ENCODE data around the gene ECM1.

Gene ECM1

GRCh38 chr1:150512846-150513245 lies 4.9 kb downstream of the ECM1 start:
- DNase-seq (ENCODE audit: low spot score), result no peak

- no peak for DNase-seq (ENCODE audit: low spot score)
Observed at GRCh38 chr1:150513351-150513791, 5.5 kb downstream of the ECM1 start.

GRCh38 chr1:150514260-150514659 lies 6.4 kb downstream of the ECM1 start:
- DNase-seq (ENCODE audit: low spot score), result no peak

- DNase-seq (ENCODE audit: low spot score), result no peak
Observed at GRCh38 chr1:150514913-150515327, 7.0 kb downstream of the ECM1 start.

GRCh38 chr1:150515328-150516049 lies 7.6 kb downstream of the ECM1 start, which contains the start of gene FALEC:
Gene FALEC (plus strand): TSS chr1:150515752.
- peak; percentile 97 for DNase-seq (ENCODE audit: low spot score)

GRCh38 chr1:150516050-150516591 lies 8.2 kb downstream of the ECM1 start:
- DNase-seq (ENCODE audit: low spot score), result peak; percentile 30

- no peak for DNase-seq (ENCODE audit: low spot score)
Observed at GRCh38 chr1:150516616-150517015, 8.7 kb downstream of the ECM1 start.

- DNase-seq (ENCODE audit: low spot score), result no peak
Observed at GRCh38 chr1:150521196-150521968, 13.5 kb downstream of the ECM1 start.

- no peak for DNase-seq (ENCODE audit: low spot score)
Observed at GRCh38 chr1:150525348-150525747, 17.4 kb downstream of the ECM1 start.

GRCh38 chr1:150528196-150528595 lies 20.3 kb downstream of the ECM1 start:
- DNase-seq (ENCODE audit: low spot score), result no peak

- no peak for DNase-seq (ENCODE audit: low spot score)
Observed at GRCh38 chr1:150529017-150529416, 21.1 kb downstream of the ECM1 start.

GRCh38 chr1:150530491-150531159 lies 22.7 kb downstream of the ECM1 start:
- no peak for DNase-seq (ENCODE audit: low spot score)

- no peak for DNase-seq (ENCODE audit: low spot score)
Observed at GRCh38 chr1:150532860-150533259, 25.0 kb downstream of the ECM1 start.

- DNase-seq (ENCODE audit: low spot score), result no peak
Observed at GRCh38 chr1:150534002-150534401, 26.1 kb downstream of the ECM1 start.

- DNase-seq (ENCODE audit: low spot score), result no peak
Observed at GRCh38 chr1:150535511-150536287, 27.8 kb downstream of the ECM1 start.

- no peak for DNase-seq (ENCODE audit: low spot score)
Observed at GRCh38 chr1:150536836-150537731, 29.2 kb downstream of the ECM1 start.

- no peak for DNase-seq (ENCODE audit: low spot score)
Observed at GRCh38 chr1:150537732-150538684, 30.1 kb downstream of the ECM1 start.

GRCh38 chr1:150543500-150544143 lies 35.7 kb downstream of the ECM1 start:
- no peak for DNase-seq (ENCODE audit: low spot score)

GRCh38 chr1:150544204-150544603 lies 36.3 kb downstream of the ECM1 start:
- no peak for DNase-seq (ENCODE audit: low spot score)

Measured in globus pallidus (tissue), 1 donor.